CD14-positive monocyte (primary cell): Measurements from ENCODE around the gene RCBTB1. TPM values are rescaled to one million over a fixed set of nuclear protein-coding genes. Genes with fewer than 3 reads are reported as not detected.

Experiments used
- DNase-seq, 3 donors: peaks; one replicate each; pipeline ENCODE4 v3.0.0-alpha.2; 2011 to 2022
- H2AFZ ChIP-seq: 2 replicates; pipeline ENCODE4 v1.6.0; 2012; ENCODE audit warnings: mild to moderate bottlenecking, low read depth, low read length, inconsistent platforms; ENCODE audit not compliant: insufficient read depth, poor library complexity, severe bottlenecking
- H3K27ac ChIP-seq, 2 donors: 1 replicate in 1 of 2; 2 replicates in 1 of 2; pipeline ENCODE4 v1.5.1; 2012 to 2013; ENCODE audit warnings: low read length in 2 of 2, control low read depth in 1 of 2, inconsistent platforms in 1 of 2, low read depth in 1 of 2, mild to moderate bottlenecking in 1 of 2
- H3K27me3 ChIP-seq, 2 donors: one replicate each; pipeline versions ENCODE4 v1.6.0 to v1.6.1; 2011 to 2013; ENCODE audit warnings: low read length in 2 of 2; ENCODE audit not compliant: control insufficient read depth in 2 of 2, insufficient read depth in 2 of 2
- H3K36me3 ChIP-seq, 2 donors: replicated peaks in 1 of 2; 1 replicate in 1 of 2; 2 replicates in 1 of 2; pipeline versions ENCODE4 v1.5.1 to v1.6.1; 2012 to 2013; ENCODE audit warnings: low read length in 2 of 2, control low read depth in 1 of 2, inconsistent platforms in 1 of 2, mild to moderate bottlenecking in 1 of 2; ENCODE audit not compliant: insufficient read depth in 2 of 2, control insufficient read depth in 1 of 2
- H3K4me1 ChIP-seq, 2 donors: 1 replicate in 1 of 2; 2 replicates in 1 of 2; pipeline versions ENCODE4 v1.5.1 to v1.6.1; 2012 to 2013; ENCODE audit warnings: low read length in 2 of 2, control low read depth in 1 of 2, inconsistent platforms in 1 of 2, mild to moderate bottlenecking in 1 of 2, moderate library complexity in 1 of 2; ENCODE audit not compliant: insufficient read depth in 2 of 2, control insufficient read depth in 1 of 2
- H3K4me2 ChIP-seq: replicated peaks from 2 replicates; pipeline ENCODE3; 2012; ENCODE audit warnings: low read length, moderate library complexity, mild to moderate bottlenecking; ENCODE audit not compliant: poor library complexity, severe bottlenecking; ENCODE audit errors: extremely low read depth
- H3K4me3 ChIP-seq, 3 experiments: fragments of 200-600 bp in 1 of 3; sonication (generic) in 1 of 3; replicated peaks in 1 of 3; 1 replicate in 2 of 3; 2 replicates in 1 of 3; pipeline ENCODE4 v1.5.1; 2011 to 2013; ENCODE audit warnings: low read length in 3 of 3, mild to moderate bottlenecking in 3 of 3, control low read depth in 2 of 3, low read depth in 2 of 3, inconsistent platforms in 1 of 3, moderate library complexity in 1 of 3
- H3K79me2 ChIP-seq: 2 replicates; pipeline ENCODE4 v1.6.0; 2012; ENCODE audit warnings: mild to moderate bottlenecking, control low read depth, inconsistent platforms, low read length, moderate library complexity; ENCODE audit not compliant: insufficient read depth
- H3K9ac ChIP-seq: 2 replicates; pipeline ENCODE4 v1.6.0; 2017; ENCODE audit warnings: low read length, mild to moderate bottlenecking; ENCODE audit not compliant: insufficient read depth, poor library complexity, severe bottlenecking
- H3K9me3 ChIP-seq, 2 donors: replicated peaks in 1 of 2; 1 replicate in 1 of 2; 2 replicates in 1 of 2; pipeline versions ENCODE4 v1.5.1 to v1.6.1; 2012 to 2013; ENCODE audit warnings: low read length in 2 of 2, control low read depth in 1 of 2; ENCODE audit not compliant: control insufficient read depth in 1 of 2, insufficient read depth in 1 of 2
- H4K20me1 ChIP-seq: 2 replicates; pipeline ENCODE4 v1.6.0; 2012; ENCODE audit warnings: mild to moderate bottlenecking, low read length, control low read depth, moderate library complexity; ENCODE audit not compliant: insufficient read depth
- H3K27ac Mint-ChIP-seq, 7 donors: one replicate each; pipeline ENCODE4 v1.8.0; 2020; ENCODE audit warnings: mild to moderate bottlenecking in 7 of 7, mixed read lengths in 7 of 7, moderate library complexity in 6 of 7, inconsistent platforms in 2 of 7
- H3K27me3 Mint-ChIP-seq, 3 donors: one replicate each; pipeline ENCODE4 v1.8.0; 2021 to 2022; ENCODE audit warnings: low read depth in 3 of 3, mild to moderate bottlenecking in 3 of 3, mixed read lengths in 3 of 3, moderate library complexity in 3 of 3, inconsistent platforms in 1 of 3
- H3K36me3 Mint-ChIP-seq, 2 donors: one replicate each; pipeline ENCODE4 v1.8.0; 2020; ENCODE audit warnings: mixed read lengths in 2 of 2, inconsistent platforms in 1 of 2, mild to moderate bottlenecking in 1 of 2
- H3K4me1 Mint-ChIP-seq: one replicate; pipeline ENCODE4 v1.8.0; 2020; ENCODE audit warnings: mild to moderate bottlenecking, mixed read lengths
- H3K4me3 Mint-ChIP-seq, 2 donors: one replicate each; pipeline ENCODE4 v1.8.0; 2020; ENCODE audit warnings: mild to moderate bottlenecking in 2 of 2, mixed read lengths in 2 of 2, moderate library complexity in 1 of 2
- H3K9me3 Mint-ChIP-seq, 7 donors: one replicate each; pipeline ENCODE4 v1.8.0; 2020 to 2022; ENCODE audit warnings: mixed read lengths in 7 of 7, mild to moderate bottlenecking in 6 of 7, moderate library complexity in 6 of 7, inconsistent platforms in 2 of 7
- CTCF ChIP-seq: fragments of 200-600 bp; IDR thresholded peaks from one replicate; pipeline ENCODE4 v1.8.0; 2022; ENCODE audit warnings: antibody characterized with exemption, mild to moderate bottlenecking
- WGBS: methylation state at CpG from one replicate; pipeline ENCODE4 v1.1.5; 2013; ENCODE audit warnings: missing lambda C conversion rate; ENCODE audit not compliant: insufficient coverage; 5-methylcytosine and 5-hydroxymethylcytosine counted together
- intact Hi-C, 2 donors: fragments of 100-400 bp; cut with micrococcal nuclease; formaldehyde crosslinking; loops; one replicate each; pipeline versions ENCODE4 v1.15.0 to v1.15.1; 2023
- polyA plus RNA-seq, 3 donors: library from polyadenylated mRNA; depleted of rRNA in 1 of 3; unstranded in 2 of 3; stranded (reverse) in 1 of 3; fragments of 300-500 nt in 2 of 3; fragments of >200 nt in 1 of 3; fragmentation: Illumina TruSeq in 2 of 3; gene quantifications; 1 replicate in 2 of 3; 2 replicates in 1 of 3; pipeline ENCODE4 v1.2.3, GENCODE V29; 2012 to 2021

Gene RCBTB1
- polyA plus RNA-seq, 3 donors = 9.8 to 19.4 (median 13.2) TPM

- Histone ChIP-seq H3K27ac (no peak overlapping the region), H3K9ac (no peak overlapping the region), H3K4me2 (no peak overlapping the region), H3K9me3 (no peaks in the 10 kb centered on the region), H3K4me3 (no peak overlapping the region), H2AFZ (no peak overlapping the region), H3K4me1 (peaks cover 16 to 26% of the 10 kb centered on the region in 2 donors), H4K20me1 (no peaks in the 10 kb centered on the region), H3K27me3 (no peaks in the 10 kb centered on the region), H3K79me2 (no peaks in the 10 kb centered on the region), H3K36me3 (peaks cover 8 to 49% of the 10 kb centered on the region in 2 donors)
- WGBS = no CpG with 5 or more reads among the region's 2 CpGs
- no peak for DNase-seq
- Mint-ChIP-seq H3K4me3 (no peak overlapping the region), H3K27ac (no peak overlapping the region), H3K4me1 (peaks cover 26% of the 10 kb centered on the region), H3K9me3 (no peaks in the 10 kb centered on the region), H3K36me3 (peaks cover 35 to 62% of the 10 kb centered on the region in 2 donors), H3K27me3 (no peaks in the 10 kb centered on the region)
- TF ChIP-seq CTCF = no peak
- intact Hi-C loops = no loop called here
These were observed 47.0 kb downstream of the RCBTB1 start for GRCh38 chr13:49538404-49538803.

DNA sequence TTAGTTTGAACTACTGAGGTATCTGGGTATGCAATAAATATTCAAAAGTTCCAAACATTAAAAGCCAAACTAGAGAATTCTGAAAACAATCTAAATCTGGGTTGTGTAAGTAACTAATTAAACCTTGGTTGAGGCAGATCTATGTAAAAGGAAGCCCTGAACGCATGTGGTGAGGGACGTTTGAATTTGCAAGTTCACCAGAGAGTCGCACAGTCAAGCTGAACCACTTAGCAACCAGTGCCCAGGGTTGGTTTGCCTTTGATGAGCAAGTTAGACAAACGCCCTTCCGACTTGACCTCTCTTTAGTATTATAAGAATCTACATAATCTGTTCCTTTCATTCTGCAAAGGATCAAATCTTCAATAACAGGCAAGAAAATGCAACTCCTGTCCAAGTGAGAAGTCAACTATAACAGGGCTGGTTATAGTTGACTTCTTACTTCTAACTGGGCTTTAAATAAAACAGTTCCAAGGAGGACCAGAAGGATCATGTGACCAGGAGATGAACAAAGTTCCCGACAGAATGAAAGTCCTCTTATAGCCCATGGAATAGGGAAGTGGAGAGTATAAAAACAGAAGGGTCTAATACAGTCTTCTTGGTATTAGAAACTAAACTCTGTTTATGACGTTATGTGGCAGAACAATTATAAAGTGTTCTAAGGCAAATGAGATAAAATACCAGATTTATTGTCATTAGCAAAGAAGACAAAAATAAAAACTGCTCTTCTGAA, 49.0 kb downstream of the RCBTB1 start:
- Histone ChIP-seq H3K27ac (no peak overlapping the region), H3K4me1 (peaks cover 26 to 31% of the 10 kb centered on the region in 2 donors), H4K20me1 (no peaks in the 10 kb centered on the region), H3K9ac (no peak overlapping the region), H3K27me3 (no peaks in the 10 kb centered on the region), H3K36me3 (peaks cover 8 to 38% of the 10 kb centered on the region in 2 donors), H3K79me2 (no peaks in the 10 kb centered on the region), H3K4me2 (no peak overlapping the region), H2AFZ (no peak overlapping the region), H3K4me3 (no peak overlapping the region), H3K9me3 (no peaks in the 10 kb centered on the region)
- peaks cover 41 to 58% of the 10 kb centered on the region in 2 donors for H3K36me3 Mint-ChIP-seq
- H3K9me3 Mint-ChIP-seq = peaks cover 0 to 3% (median 0%) of the 10 kb centered on the region in 7 donors
- no CpG with 5 or more reads among the region's 7 CpGs for WGBS
- H3K4me1 Mint-ChIP-seq = peaks cover 26% of the 10 kb centered on the region
- TF ChIP-seq CTCF = no peak
- no peaks in the 10 kb centered on the region for H3K27me3 Mint-ChIP-seq
- H3K27ac Mint-ChIP-seq = peak overlapping the region in 1 of 7 donors; percentile 9
- H3K4me3 Mint-ChIP-seq = no peak overlapping the region
- peak in 2 of 3 donors; percentile 46 to 48 for DNase-seq
- intact Hi-C loops = no loop called here
